ENCODE results near the gene CPXM2. TPM values are rescaled to one million over a fixed set of nuclear protein-coding genes. Genes with fewer than 3 reads are reported as not detected.

CPXM2 gene
- total RNA-seq, 1 experiment from 2014 or later, result not detected

DNA sequence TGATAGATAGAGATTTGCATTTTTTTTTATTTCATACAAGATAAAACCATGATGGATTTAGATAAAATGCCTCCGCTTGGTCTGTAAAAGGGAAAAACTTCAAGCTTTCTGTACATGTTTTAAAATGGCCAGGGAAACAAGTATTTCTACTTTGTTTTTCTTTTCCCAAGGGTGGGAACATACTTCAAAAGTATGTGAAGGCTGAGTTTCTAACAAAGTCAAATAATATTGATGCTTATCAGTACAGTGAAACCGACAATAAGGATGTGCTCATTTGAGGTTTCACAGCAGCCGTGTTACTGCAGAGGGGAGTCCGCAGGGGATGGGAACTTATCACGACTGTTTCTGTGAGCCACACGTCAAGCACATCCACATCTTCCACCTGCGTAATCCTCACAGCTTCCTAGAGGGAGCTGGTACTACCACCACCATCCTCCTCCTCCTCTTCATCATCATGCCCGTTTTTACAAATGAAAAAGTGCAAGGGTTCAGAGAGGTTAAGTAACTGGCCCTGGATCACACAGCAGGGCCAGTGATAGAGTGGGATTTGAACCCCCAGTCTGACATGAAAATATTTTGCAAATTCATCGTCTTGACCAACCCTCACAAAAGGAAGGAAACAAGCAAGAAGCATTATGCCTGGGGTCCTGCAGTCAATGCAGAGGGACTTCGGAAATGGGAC, 131.1 kb downstream of the CPXM2 start:
- no peaks in the 10 kb centered on the region for H3K9me2 ChIP-seq (replicated peaks; ENCODE audit: low read length)
- H3K9ac ChIP-seq (ENCODE audit: low read length), result no peak overlapping the region
- no peaks in the 10 kb centered on the region for H3K79me2 ChIP-seq (ENCODE audit: low read length)
- ATAC-seq (no peak), DNase-seq (no peak)
- no peaks in the 10 kb centered on the region for H3K36me3 ChIP-seq (ENCODE audit: low read depth, low read length)
- TF ChIP-seq EZH2 (IDR thresholded peaks at IDR 0.05; ENCODE audit: low read length, unreplicated experiment) (no peak), CTCF (conservative IDR thresholded peaks at IDR 0.05; ENCODE audit: low read depth, low read length) (no peak), EZH2phosphoT487 (IDR thresholded peaks at IDR 0.05; ENCODE audit: borderline replicate concordance, low read length) (no peak)
- POLR2A ChIA-PET (ENCODE audit: unreplicated experiment), result no interaction called here
- H4K20me1 ChIP-seq (ENCODE audit: low read length), result no peaks in the 10 kb centered on the region
- H3K4me2 ChIP-seq (ENCODE audit: low read length), result no peak overlapping the region
- H2AFZ ChIP-seq (ENCODE audit: low read length), result no peak overlapping the region
- H3K27me3 ChIP-seq (ENCODE audit: low read length), result peaks cover 81% of the 10 kb centered on the region
- no peak overlapping the region for H3K4me3 ChIP-seq (ENCODE audit: low read length)
- intact Hi-C loops (cut with micrococcal nuclease), result no loop called here
- H3K4me1 ChIP-seq (ENCODE audit: insufficient read depth, low read length), result no peaks in the 10 kb centered on the region
- H3K27ac ChIP-seq (ENCODE audit: low read length), result no peak overlapping the region
- no peaks in the 10 kb centered on the region for H3F3A ChIP-seq (ENCODE audit: low read length, unreplicated experiment)
- no TSS peak for BruUV-seq (replicated peaks)
- H3K9me3 ChIP-seq (ENCODE audit: low read length), result no peaks in the 10 kb centered on the region
- CTCF ChIA-PET, result no interaction called here

- H3K36me3 ChIP-seq (ENCODE audit: low read depth, low read length), result no peaks in the 10 kb centered on the region
- intact Hi-C loops (cut with micrococcal nuclease), result no loop called here
- H3K9me3 ChIP-seq (ENCODE audit: low read length), result no peaks in the 10 kb centered on the region
- DNase-seq (no peak), ATAC-seq (no peak)
- no peak overlapping the region for H3K4me2 ChIP-seq (ENCODE audit: low read length)
- H3K4me3 ChIP-seq (ENCODE audit: low read length), result no peak overlapping the region
- ChIA-PET CTCF (no interaction called here), POLR2A (ENCODE audit: unreplicated experiment) (no interaction called here)
- H3K9ac ChIP-seq (ENCODE audit: low read length), result no peak overlapping the region
- H3K4me1 ChIP-seq (ENCODE audit: insufficient read depth, low read length), result no peaks in the 10 kb centered on the region
- H3F3A ChIP-seq (ENCODE audit: low read length, unreplicated experiment), result no peaks in the 10 kb centered on the region
- no peaks in the 10 kb centered on the region for H3K9me2 ChIP-seq (replicated peaks; ENCODE audit: low read length)
- H2AFZ ChIP-seq (ENCODE audit: low read length), result no peak overlapping the region
- TF ChIP-seq CTCF (conservative IDR thresholded peaks at IDR 0.05; ENCODE audit: low read depth, low read length) (no peak), EZH2phosphoT487 (IDR thresholded peaks at IDR 0.05; ENCODE audit: borderline replicate concordance, low read length) (no peak), EZH2 (IDR thresholded peaks at IDR 0.05; ENCODE audit: low read length, unreplicated experiment) (no peak)
- no peaks in the 10 kb centered on the region for H4K20me1 ChIP-seq (ENCODE audit: low read length)
- no TSS peak for BruUV-seq (replicated peaks)
- no peaks in the 10 kb centered on the region for H3K79me2 ChIP-seq (ENCODE audit: low read length)
- no peak overlapping the region for H3K27ac ChIP-seq (ENCODE audit: low read length)
- H3K27me3 ChIP-seq (ENCODE audit: low read length), result peaks cover 80% of the 10 kb centered on the region
Measured at GRCh38 chr10:123759501-123760031, 132.0 kb downstream of the CPXM2 start.

DNA sequence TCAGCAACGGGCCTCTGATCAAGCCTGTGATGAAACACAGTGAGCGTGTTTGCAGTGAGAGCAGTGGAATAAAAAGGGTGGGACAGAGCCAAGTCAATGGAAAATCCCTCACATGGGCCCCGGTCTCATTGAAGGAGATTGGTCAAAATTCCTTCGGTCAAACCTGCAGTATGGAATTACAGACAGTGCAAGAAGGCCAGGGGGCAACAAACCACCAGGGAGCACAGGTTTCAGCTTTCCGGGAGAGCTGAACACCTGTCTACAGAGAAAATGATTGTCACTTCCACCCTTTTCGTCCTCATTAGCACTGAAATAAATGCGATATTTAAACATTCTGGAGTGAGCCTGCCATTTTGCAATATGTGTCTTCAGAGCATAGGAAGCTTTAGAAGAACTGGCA, 132.6 kb downstream of the CPXM2 start:
- ChIA-PET POLR2A (ENCODE audit: unreplicated experiment) (no interaction called here), CTCF (no interaction called here)
- ATAC-seq (no peak), DNase-seq (no peak)
- Histone ChIP-seq H3K9me3 (ENCODE audit: low read length) (no peaks in the 10 kb centered on the region), H3K27ac (ENCODE audit: low read length) (no peak overlapping the region), H2AFZ (ENCODE audit: low read length) (no peak overlapping the region), H3K79me2 (ENCODE audit: low read length) (no peaks in the 10 kb centered on the region), H3F3A (ENCODE audit: low read length, unreplicated experiment) (no peaks in the 10 kb centered on the region), H3K36me3 (ENCODE audit: low read depth, low read length) (no peaks in the 10 kb centered on the region), H3K9me2 (replicated peaks; ENCODE audit: low read length) (no peaks in the 10 kb centered on the region), H4K20me1 (ENCODE audit: low read length) (no peaks in the 10 kb centered on the region), H3K27me3 (ENCODE audit: low read length) (peaks cover 85% of the 10 kb centered on the region), H3K9ac (ENCODE audit: low read length) (no peak overlapping the region), H3K4me2 (ENCODE audit: low read length) (no peak overlapping the region), H3K4me1 (ENCODE audit: insufficient read depth, low read length) (no peaks in the 10 kb centered on the region), H3K4me3 (ENCODE audit: low read length) (no peak overlapping the region)
- BruUV-seq (replicated peaks), result no TSS peak
- intact Hi-C loops (cut with micrococcal nuclease), result no loop called here
- TF ChIP-seq EZH2 (IDR thresholded peaks at IDR 0.05; ENCODE audit: low read length, unreplicated experiment) (no peak), EZH2phosphoT487 (IDR thresholded peaks at IDR 0.05; ENCODE audit: borderline replicate concordance, low read length) (no peak), CTCF (conservative IDR thresholded peaks at IDR 0.05; ENCODE audit: low read depth, low read length) (no peak)
